HG03045 (cell line): ENCODE results near the gene RBKS.
"Not testable (repeated sequence)": the region's sequence is repeated elsewhere in the genome, so short reads cannot be mapped to it uniquely, and the experiment has no call there.

Experiments
- ATAC-seq: cut with Tn5 transposase; IDR thresholded peaks from one replicate; pipeline ENCODE4 v1.9.1; 2021; ENCODE audit warnings: mild to moderate bottlenecking, moderate library complexity; ENCODE audit not compliant: unreplicated experiment

Gene RBKS

DNA sequence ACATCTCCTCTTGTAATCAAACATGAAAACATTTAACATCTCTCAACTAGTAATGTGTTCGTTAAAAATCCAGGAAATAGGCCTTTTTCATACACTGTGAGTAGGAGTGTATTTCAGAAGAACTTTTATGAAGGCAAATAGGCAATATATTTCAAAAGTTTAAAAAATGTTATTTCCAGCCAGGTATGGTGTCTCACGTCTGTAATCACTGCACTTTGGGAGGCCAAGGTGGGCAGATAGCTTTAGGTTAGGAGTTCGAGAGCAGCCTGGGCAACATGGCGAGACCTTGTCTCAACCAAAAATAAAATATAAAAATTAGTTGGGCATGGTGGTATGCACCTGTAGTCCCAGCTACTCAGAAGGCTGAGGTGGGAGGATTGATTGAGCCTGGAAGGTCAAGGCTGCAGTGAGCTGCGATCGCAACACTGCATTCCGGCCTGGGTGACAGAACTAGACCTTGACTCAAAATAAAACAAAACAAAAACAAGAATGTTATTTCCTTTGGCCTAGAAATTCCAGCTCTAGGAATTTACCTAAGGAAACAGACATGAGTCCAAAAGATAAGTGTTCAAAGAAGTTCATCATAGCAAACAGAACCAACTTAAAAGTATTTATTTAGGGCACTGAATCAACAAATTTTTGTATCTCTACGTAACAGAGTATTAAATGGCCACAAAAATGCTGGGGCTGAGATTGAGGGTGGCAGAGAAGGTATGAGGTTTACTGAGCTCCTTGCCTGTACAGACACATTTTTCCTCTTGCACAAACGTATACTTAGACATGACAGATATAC lies 14.9 kb downstream of the RBKS start:
- no peak for ATAC-seq

DNA sequence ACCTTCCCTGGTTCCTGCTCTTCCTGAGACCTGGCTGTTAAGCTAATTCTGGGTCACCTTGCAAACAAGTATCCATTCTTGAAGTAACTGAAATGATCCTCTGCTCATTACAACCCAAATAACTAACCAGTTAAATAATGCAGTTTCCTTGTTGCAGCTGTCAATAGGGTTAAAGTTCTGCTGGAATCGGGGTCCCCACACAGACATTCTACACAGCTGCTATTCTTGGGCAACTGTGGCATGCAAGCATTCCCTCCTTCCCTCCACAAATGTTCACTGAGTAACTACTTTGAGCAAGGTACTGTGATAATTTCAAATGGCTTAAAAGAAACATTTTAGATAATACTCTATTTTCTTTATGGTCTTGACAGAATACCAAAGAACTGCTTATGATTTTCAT lies 17.1 kb downstream of the RBKS start:
- no peak for ATAC-seq

DNA sequence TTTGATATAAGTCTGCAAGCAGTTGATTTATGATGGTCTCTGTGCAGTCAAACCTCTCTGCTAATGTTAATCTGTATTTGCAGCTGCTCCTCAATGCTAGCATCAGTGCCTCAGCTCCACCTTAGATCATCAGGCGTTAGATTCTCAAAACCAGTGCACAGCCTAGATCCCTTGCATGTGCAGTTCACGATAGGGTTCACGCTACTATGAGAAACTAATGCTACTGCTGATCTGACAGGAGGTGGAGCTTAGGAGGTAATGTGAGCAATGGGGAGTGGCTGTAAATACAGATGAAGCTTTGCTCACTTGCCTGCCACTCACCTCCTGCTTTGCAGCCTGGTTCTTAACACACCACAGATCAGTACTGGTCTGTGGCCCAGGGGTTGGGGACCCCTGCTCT lies 18.4 kb downstream of the RBKS start:
- ATAC-seq = no peak

DNA sequence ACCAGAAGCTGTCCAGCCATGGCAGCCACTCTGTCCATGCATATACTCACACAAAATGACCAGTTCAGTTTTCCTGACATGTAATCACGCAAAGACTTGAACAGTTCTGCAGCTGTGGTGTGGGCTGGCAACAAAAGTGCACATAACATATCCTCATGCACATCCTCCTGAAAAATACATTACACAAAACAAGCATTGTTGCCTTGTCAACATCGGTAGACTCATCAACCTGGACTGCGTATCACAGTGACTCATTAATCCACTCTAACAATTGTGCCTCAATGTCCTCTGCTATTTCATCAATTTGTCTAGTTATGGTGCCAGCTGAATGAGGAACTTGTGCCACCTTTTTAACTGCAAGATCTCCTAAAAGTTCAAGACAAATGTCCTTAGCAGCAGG lies 19.5 kb downstream of the RBKS start:
- no peak for ATAC-seq

DNA sequence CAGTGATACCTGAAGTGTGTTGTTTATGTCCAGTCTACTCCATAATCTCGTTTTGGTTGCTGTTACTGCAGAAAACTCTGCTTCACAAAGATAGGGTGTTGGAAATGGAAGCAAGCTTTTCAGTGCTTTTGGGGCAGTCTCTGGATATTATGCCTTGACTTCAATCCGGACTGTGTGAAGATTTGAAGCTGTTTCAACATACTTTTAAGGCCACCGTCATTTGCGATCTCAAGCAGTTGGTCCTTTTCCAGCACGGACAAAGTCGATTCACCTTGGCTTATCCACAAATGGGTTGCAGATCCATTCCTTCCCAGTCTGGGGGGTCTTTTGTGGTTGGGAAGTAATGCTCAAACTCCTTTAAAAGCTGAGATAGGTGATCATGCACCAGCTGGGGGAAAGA lies 20.4 kb downstream of the RBKS start:
- no peak for ATAC-seq

DNA sequence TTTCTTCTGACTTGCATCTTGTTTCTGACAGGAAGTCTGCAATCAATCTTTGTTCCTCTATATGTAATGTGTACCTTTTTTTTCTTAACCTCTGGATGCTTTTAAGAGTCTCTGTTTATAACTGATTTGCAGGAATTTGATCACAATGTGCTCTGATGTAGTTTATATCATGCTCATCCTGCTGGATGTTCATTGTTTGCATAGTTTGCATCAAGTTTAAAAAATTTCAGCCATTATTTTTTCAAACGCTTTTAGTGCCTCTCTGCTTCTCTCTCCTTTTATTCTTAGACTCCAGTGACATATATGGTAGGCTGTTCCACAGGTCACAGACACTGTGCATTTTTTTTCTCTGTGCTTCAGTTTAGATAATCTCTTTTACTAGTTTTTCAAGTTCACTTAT lies 23.9 kb downstream of the RBKS start:
- no peak for ATAC-seq

DNA sequence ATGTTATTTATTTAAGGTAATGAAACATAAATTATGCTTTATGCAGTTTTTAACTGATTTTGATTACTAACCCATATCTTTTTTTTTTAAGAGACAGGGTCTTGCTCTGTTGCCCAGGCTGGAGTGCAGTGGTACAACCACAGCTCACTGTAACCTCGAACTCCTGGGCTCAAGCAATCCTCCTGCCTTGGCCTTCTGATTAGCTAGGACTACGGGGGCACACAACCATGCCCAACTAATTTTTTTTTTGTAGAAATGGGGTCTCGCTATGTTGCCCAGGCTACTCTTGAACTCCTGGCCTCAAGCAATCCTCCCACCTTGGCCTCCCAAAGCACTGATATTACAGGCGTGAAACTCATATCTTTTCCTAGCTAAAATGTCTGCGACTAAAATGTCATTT lies 26.2 kb downstream of the RBKS start:
- ATAC-seq = not testable (repeated sequence)

DNA sequence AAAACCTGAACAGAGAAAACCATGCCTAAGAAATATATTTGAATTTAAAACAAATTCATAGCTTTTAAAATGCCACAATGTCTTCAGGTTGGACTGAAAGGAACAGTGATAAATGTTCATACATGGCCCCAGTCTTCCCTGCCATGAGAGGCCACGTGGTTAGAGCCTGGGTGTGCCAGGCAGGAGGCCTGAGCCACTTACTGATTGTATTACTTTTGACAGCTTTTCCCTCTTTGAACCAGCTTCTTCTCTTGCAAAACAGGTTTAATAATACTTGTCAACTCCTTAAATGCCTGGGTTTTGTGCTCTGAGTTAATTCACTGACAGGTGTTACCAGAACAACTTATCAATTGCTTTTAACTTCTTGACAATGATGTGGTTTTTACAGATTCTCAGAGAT lies 27.0 kb downstream of the RBKS start:
- no peak for ATAC-seq

DNA sequence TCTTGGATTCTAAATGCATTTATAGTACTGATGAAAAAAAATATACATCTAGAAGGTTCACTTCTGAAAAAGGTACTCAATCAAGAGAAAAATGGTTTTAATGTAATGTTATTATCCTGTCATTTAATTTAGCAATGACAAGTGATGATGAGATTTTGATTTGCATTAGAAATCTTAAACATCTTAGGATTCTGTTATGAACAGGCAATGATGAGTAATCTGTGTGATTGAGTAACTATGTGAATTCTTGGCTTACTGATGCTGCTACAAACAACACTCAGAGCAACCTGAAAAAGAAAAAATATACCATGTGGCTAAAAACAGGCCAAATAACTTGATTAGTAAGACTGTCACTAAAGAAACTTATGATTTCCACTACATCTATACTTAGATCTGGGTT lies 30.1 kb downstream of the RBKS start:
- ATAC-seq = no peak

DNA sequence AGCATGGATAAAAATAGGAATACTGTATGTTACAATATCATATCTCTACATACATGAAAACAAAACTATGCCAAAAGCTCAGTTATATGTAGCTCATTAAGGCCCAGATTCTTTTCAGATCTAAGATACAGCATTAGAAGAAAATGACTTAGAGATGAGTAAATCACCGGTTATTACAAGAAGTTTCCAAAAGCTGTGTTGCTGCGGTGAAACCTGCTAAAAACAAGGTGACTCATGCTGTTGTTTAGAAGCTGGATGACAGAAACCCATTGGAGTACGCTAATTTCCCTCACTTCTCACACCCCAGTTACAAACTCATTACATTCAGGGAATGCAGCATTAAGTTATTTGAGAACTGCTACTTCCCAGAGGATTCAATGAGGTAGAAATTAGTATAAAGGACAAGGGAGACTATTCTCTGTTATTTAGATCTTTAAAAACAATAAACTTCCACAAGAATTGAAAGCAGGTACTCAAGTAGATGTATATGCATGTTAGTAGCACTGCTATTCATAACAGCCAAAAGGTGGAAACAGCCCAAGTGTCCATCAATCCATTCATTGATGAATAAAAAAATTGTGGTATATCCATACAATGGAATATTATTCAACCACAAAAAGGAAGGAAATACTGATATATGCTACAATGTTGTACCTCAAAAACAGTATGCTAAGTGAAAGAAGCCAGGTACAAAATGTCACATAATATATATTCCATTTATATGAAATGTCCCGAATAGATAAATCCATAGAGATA lies 32.6 kb downstream of the RBKS start:
- no peak for ATAC-seq

DNA sequence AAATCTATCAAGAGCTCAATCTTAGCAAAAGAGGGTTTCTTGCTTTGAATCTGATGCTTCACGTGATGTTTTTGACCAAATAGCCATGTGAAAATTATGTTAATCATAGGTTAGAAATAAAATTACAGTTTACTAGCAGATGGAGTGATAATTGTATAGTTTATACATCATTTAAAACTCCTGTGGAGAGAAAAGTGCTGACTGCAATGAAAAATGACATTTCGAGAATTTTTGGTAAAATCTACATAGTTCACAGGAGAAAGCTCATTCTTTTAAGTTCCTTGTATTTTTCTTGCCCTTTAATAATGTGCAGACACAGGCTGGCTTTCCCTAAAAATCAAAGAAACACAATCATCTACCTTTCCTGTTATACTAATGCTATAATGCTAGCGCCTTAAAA lies 33.2 kb downstream of the RBKS start:
- ATAC-seq = no peak

DNA sequence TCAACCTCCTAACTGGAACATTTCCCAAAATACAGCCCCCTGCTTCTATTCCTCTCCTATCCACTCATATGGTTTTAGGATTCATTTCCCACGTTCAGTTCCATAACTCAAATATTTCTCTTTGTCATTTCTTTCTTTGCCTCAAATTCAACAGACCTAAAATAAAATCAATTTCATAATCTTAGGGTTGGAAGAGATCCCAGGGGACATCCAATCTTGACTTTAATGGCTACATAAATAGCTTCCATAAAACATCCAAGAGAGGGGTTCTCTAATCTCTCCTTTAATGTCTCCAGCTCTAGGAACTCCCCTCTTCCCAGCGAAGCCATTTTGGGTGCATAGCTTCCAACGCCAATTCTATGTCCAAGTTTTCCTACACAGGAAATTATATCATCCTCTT lies 33.8 kb downstream of the RBKS start:
- ATAC-seq = no peak

DNA sequence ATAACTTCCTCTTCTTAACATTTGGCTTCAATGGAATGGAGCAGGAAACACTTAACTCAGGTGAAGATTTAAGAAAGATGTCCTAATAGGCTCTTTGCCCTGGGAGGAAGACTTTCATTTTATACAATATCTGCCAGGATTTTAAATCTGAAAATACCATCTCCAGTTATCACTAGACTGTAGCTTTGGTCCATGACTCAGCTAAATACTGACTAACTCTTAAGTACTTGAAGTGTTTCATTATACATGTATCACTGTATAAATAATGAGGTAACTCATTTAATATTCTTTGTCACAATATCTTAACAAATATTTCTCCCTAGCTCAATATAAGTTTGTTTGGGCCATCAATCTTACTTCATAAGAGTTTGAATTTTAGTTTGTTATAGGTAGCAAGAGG lies 34.7 kb downstream of the RBKS start:
- no peak for ATAC-seq

DNA sequence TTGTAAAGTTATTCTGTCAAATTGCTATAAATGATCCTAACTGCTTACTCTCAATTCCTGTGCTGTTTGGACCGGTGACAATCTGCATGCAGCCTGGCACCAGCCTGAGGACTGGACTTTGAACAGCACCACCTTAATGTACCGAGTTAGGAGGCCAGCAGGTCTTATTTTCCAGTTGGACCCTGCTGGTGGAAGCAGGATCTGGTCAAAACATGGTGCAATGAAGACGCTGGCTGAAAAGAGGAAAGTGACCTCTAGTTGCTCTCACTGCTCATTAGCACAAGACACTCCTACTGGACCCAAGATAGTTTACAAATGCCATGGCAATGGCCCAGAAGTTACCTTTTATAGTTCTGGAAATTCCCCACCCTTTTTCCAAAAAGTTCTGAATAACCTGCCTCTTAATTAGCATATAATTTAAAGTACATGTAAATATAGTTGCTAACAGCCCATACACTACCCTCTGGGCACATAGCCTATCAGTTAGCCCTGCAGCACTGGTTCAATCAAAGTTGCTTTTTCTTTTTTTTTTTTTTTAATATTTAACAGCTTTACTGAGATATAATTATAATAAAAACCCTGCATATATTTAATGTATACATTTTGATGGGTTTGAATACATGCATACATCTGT lies 35.8 kb downstream of the RBKS start:
- ATAC-seq = no peak

DNA sequence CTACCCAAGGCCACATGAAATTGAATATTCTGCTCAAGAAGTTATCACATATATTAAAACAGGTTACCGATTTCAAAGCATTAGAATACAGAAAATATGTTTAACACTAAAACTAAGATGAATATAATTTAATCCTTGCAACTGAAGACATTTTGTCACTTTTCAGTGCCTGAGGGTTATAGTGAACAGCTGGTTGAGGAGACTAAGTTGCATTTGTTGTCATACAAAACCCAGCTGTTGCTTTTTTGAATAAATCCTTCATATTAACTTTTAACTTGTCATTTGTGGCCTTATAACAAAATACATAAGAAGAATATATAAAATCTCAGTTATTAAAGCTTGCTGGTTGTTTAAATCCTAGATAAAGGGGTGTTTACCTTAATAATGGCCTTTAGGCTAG lies 37.5 kb downstream of the RBKS start:
- no peak for ATAC-seq

DNA sequence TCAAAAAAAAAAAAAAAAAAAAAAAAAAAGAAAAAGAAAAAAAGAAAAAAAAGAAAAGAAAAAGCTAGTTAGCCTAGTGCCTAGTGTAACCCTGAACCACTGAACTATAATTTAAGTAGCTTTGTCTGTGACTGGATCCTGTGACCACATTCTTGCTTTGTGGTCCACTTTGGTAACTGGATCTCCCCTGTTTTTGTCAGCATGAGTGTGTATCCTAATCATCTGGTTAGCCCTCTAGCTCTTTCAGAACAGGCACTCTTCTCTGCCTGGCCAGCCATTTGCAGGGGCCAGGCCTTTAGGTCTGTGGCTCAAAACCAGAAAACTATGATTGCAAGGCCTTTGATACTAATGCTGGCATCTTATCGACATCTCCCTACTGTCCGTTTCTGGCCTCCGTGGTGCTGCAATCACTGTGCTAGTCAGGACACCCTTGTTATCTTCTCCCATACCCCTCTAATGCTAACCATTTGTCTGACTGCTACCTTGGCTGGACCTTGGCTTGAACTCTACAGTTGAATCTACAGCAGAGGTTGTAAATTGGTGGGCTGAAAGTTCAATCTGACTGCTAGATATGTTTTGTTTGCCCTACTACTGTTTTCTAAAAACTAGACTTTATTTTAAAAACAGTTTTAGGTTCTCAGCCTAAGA lies 40.5 kb downstream of the RBKS start:
- ATAC-seq = no peak

DNA sequence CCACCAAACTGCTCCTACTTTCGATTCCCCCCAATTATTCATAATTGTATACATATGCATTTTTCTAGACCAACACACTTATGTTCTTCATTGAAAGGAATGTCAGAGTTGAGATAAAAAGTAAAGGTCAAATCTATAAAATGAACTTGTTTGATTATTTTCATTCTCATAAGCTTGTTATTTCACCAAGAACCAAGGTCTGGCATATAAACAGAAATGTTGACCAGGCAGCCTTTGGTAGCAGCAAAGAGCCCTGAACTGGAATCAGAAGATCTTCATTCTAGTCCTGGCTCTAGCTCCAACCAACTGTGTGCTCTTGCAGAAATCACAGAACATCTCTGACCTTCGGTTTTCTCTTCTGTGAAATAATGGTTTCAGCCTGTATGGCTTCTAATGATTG lies 42.9 kb downstream of the RBKS start:
- ATAC-seq = no peak

DNA sequence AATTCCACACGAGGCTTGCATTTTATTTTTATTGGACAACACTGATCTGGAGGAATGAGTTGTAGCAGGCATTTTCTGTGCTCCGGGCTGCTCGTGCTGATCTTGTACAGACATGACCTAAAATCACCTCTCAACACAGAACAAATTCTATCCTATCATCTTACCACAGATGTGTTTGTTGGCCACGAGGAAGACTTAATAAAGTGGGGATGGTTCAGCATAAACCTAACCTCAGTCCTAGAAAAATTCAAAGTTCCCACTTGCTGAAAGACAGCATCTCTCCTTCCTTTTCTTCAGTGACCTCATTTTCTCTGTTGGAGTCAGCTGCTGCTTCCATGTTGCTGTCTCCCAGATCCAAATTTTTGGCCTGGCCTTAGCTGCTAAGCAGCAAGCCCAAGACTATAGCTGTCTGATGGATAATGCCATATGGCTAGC lies 45.3 kb downstream of the RBKS start:
- ATAC-seq = no peak

DNA sequence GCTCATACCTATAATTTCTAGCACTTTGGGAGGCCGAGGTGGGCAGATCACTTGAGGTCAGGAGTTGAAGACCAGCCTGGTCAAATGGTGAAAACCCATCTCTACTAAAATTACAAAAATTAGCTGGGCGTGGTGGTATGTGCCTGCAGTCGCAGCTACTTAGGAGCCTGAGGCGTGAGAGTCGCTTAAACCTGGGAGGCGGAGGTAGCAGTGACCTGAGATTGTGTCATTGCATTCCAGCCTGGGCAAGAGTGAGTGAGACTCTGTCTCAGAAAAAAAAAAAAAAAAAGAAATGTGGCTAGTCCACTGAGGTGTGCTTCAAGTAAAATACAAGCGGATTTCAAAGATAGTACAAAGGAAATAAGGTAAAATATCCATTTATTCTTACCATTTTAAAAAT lies 46.2 kb downstream of the RBKS start:
- ATAC-seq = no peak

DNA sequence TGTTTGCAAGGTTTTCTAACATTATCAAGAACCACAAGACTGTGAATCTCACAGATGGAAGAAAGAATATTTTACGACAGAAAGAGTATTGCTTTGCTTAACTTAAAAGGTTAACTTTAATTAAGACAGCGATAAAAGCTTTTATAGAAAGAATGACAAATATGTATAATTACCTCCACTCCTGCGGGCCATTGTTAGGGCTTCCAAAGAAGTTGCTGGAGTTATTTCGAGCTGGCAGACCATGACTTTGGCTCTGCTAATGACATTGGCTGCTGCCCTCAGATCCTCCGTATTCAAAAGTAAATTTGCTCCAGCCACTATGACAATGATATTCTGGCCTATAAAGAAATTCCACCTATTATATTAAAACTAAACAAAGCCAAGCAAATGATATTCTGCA lies 47.3 kb downstream of the RBKS start:
- ATAC-seq = no peak

DNA sequence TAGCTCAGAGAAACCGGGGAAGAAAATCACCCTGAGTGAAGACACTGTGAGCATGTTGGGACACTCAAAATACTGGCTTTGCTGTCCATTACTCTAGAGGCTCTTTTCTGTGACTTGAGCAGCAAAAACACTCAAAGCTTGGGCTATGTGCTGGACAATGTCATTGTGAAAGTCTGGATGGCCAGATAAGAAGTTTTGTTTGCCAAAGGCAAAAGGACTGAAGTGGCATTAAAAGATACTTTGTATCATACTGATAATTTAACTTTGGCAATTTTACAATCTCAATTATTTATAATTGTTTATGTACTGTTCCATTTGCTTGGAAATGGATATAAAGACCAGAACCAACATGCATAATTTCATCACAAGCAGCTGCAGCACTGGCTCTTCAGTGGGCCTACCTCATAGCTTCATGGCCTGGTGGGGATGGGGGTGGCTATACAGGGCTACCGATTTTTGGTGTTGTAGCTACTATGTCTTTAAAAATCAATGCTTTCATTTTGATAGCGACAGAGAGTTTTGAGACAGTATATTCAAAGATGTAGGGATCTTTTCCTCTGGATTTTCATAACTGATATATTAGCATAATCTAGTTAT lies 51.1 kb downstream of the RBKS start:
- ATAC-seq = no peak
